ENCODE results near the gene BTG1.
A peak's percentile ranks its signal among the peaks of the same experiment; 100 is the strongest.

The BTG1 gene

GRCh38 chr12:92155733-92156132 lies 10.1 kb upstream of the BTG1 start:
- H3K27ac ChIP-seq (ENCODE audit: insufficient read depth, low read depth, low read length, poor library complexity, severe bottlenecking) = no peak overlapping the region
- WGBS, 2 experiments = 97 to 100% methylated on average over 2 of the region's 2 CpGs

DNA sequence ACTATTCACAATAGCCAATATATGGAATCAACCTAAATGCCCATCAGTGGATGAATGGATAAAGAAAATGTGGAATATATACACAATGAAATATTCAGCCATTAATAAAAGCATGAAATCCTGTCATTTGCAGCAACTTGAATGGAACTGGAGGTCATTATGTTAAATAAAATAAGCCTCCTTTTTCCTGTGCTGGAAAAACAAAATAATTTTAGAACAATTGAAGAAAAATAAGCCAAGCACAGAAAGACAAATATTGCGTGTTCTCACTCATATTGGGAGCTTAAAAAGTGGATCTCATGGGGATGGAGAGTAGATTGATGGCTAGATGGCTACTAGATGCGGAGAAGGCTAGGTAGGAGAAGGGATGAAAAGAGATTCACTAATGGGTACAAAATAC lies 6.3 kb upstream of the BTG1 start:
- no peak overlapping the region for H3K4me3 ChIP-seq (ENCODE audit: insufficient read depth, low read depth, low read length)
- H3K9me3 ChIP-seq (ENCODE audit: control insufficient read depth, low read length) = no peaks in the 10 kb centered on the region
- no peaks in the 10 kb centered on the region for H3K36me3 ChIP-seq (ENCODE audit: control insufficient read depth, insufficient read depth, low read length)
- no peak overlapping the region for H3K27ac ChIP-seq (ENCODE audit: insufficient read depth, low read depth, low read length, poor library complexity, severe bottlenecking)
- H3K4me1 ChIP-seq (ENCODE audit: control insufficient read depth, insufficient read depth, low read length) = no peaks in the 10 kb centered on the region
- H3K27me3 ChIP-seq (ENCODE audit: control insufficient read depth, insufficient read depth, low read length, poor library complexity, severe bottlenecking) = no peaks in the 10 kb centered on the region
- WGBS, 2 experiments = 93 to 100% methylated on average over 1 to 2 of the region's 2 CpGs

More at GRCh38 chr12:92155733-92156132, 10.1 kb upstream of the BTG1 start:
- Histone ChIP-seq H3K27me3 (ENCODE audit: control insufficient read depth, insufficient read depth, low read length, poor library complexity, severe bottlenecking) (no peaks in the 10 kb centered on the region), H3K4me1 (ENCODE audit: control insufficient read depth, insufficient read depth, low read length) (peaks cover 2% of the 10 kb centered on the region), H3K36me3 (ENCODE audit: control insufficient read depth, insufficient read depth, low read length) (no peaks in the 10 kb centered on the region), H3K4me3 (ENCODE audit: insufficient read depth, low read depth, low read length) (no peak overlapping the region), H3K9me3 (ENCODE audit: control insufficient read depth, low read length) (no peaks in the 10 kb centered on the region)

- no peaks in the 10 kb centered on the region for H3K4me1 ChIP-seq (ENCODE audit: control insufficient read depth, insufficient read depth, low read length)
- H3K27me3 ChIP-seq (ENCODE audit: control insufficient read depth, insufficient read depth, low read length, poor library complexity, severe bottlenecking) = no peaks in the 10 kb centered on the region
- WGBS, 2 experiments = 92% methylated on average over 8 of the region's 8 CpGs
- no peaks in the 10 kb centered on the region for H3K36me3 ChIP-seq (ENCODE audit: control insufficient read depth, insufficient read depth, low read length)
- no peak overlapping the region for H3K4me3 ChIP-seq (ENCODE audit: insufficient read depth, low read depth, low read length)
- no peaks in the 10 kb centered on the region for H3K9me3 ChIP-seq (ENCODE audit: control insufficient read depth, low read length)
- no peak overlapping the region for H3K27ac ChIP-seq (ENCODE audit: insufficient read depth, low read depth, low read length, poor library complexity, severe bottlenecking)
These were observed 3.9 kb upstream of the BTG1 start for GRCh38 chr12:92149563-92149962.

DNA sequence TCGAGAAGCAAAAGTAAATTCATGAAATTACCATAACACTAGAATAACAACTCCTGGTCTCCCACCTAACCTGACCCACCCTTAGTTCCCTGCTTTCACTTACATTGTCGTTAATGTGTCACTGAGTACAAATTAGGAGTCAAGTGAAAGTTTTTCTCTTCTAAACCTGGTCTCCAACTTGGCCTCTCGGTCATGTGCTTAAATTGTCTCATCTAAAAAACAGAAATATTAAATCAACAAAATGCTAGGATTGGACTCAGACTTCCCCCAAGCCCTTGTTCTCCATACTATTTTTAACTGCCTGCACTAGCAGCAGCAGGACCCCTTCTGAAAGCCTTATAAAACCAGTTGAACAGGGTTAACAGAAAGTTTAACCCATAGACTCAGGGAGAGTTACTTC lies 1.8 kb upstream of the BTG1 start:
- H3K4me3 ChIP-seq (ENCODE audit: insufficient read depth, low read depth, low read length) = peak overlapping the region; percentile 8
- 38 to 42% methylated on average over 3 of the region's 3 CpGs for WGBS, 2 experiments
- no peaks in the 10 kb centered on the region for H3K9me3 ChIP-seq (ENCODE audit: control insufficient read depth, low read length)
- no peaks in the 10 kb centered on the region for H3K4me1 ChIP-seq (ENCODE audit: control insufficient read depth, insufficient read depth, low read length)
- no peak overlapping the region for H3K27ac ChIP-seq (ENCODE audit: insufficient read depth, low read depth, low read length, poor library complexity, severe bottlenecking)
- no peaks in the 10 kb centered on the region for H3K27me3 ChIP-seq (ENCODE audit: control insufficient read depth, insufficient read depth, low read length, poor library complexity, severe bottlenecking)
- H3K36me3 ChIP-seq (ENCODE audit: control insufficient read depth, insufficient read depth, low read length) = peaks cover 10% of the 10 kb centered on the region

DNA sequence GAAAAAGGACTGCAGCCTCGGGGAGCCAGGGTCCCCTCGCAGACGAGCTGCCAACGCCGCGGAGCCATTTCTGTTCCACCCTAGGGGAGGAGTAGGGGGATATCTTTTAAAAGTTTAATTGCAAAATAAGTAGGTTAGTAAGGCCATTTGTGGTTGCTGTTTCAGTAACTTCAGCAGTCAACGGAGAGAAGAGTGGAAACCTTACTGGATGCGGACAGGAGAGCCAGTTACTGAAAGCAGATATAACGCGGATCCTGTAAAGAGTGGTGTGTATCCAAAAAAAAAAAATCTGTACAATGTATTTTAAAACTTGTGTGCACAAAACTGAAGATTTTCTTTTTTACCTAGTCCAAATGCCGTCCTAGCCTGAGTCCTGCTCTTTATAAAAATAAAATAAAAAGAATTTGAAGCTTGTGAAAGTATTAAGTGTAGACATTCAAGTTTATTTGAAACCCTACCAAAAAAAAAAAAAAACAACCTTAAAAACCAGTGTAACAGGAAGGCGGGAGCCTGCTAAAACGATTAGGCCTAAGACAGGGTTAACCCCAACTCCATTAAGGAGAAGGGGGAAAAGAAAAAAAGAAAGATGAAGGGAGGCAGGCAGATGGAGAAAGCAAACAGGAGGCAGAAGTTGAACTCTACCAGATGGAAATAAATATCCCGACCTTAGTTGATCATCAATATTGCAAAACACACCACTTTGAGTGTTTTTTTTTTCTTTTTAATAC lies 1.0 kb upstream of the BTG1 start:
- Histone ChIP-seq H3K36me3 (ENCODE audit: control insufficient read depth, insufficient read depth, low read length) (peaks cover 13% of the 10 kb centered on the region), H3K27ac (ENCODE audit: insufficient read depth, low read depth, low read length, poor library complexity, severe bottlenecking) (peak overlapping the region; percentile 91), H3K4me3 (ENCODE audit: insufficient read depth, low read depth, low read length) (peak overlapping the region; percentile 82), H3K27me3 (ENCODE audit: control insufficient read depth, insufficient read depth, low read length, poor library complexity, severe bottlenecking) (no peaks in the 10 kb centered on the region), H3K9me3 (ENCODE audit: control insufficient read depth, low read length) (no peaks in the 10 kb centered on the region), H3K4me1 (ENCODE audit: control insufficient read depth, insufficient read depth, low read length) (no peaks in the 10 kb centered on the region)
- WGBS, 2 experiments = 3 to 4% methylated on average over 10 to 12 of the region's 14 CpGs

- peak overlapping the region; percentile 97 for H3K4me3 ChIP-seq (ENCODE audit: insufficient read depth, low read depth, low read length)
These were observed 240 bp downstream of the BTG1 start for GRCh38 chr12:92145481-92145730.

GRCh38 chr12:92144631-92145480 lies 790 bp downstream of the BTG1 start:
- H3K4me1 ChIP-seq (ENCODE audit: control insufficient read depth, insufficient read depth, low read length) = peaks cover 4% of the 10 kb centered on the region
- H3K4me3 ChIP-seq (ENCODE audit: insufficient read depth, low read depth, low read length) = peak overlapping the region; percentile 97
- peak overlapping the region; percentile 84 for H3K27ac ChIP-seq (ENCODE audit: insufficient read depth, low read depth, low read length, poor library complexity, severe bottlenecking)
- 0% methylated on average over 69 of the region's 69 CpGs for WGBS, 2 experiments
- peaks cover 17% of the 10 kb centered on the region for H3K36me3 ChIP-seq (ENCODE audit: control insufficient read depth, insufficient read depth, low read length)
- no peaks in the 10 kb centered on the region for H3K9me3 ChIP-seq (ENCODE audit: control insufficient read depth, low read length)
- no peaks in the 10 kb centered on the region for H3K27me3 ChIP-seq (ENCODE audit: control insufficient read depth, insufficient read depth, low read length, poor library complexity, severe bottlenecking)

More at GRCh38 chr12:92145481-92145730, 240 bp downstream of the BTG1 start:
- H3K36me3 ChIP-seq (ENCODE audit: control insufficient read depth, insufficient read depth, low read length) = peaks cover 17% of the 10 kb centered on the region
- WGBS, 2 experiments = 0% methylated on average over 28 of the region's 28 CpGs
- H3K9me3 ChIP-seq (ENCODE audit: control insufficient read depth, low read length) = no peaks in the 10 kb centered on the region
- H3K27me3 ChIP-seq (ENCODE audit: control insufficient read depth, insufficient read depth, low read length, poor library complexity, severe bottlenecking) = no peaks in the 10 kb centered on the region
- H3K4me1 ChIP-seq (ENCODE audit: control insufficient read depth, insufficient read depth, low read length) = no peaks in the 10 kb centered on the region
- H3K27ac ChIP-seq (ENCODE audit: insufficient read depth, low read depth, low read length, poor library complexity, severe bottlenecking) = peak overlapping the region; percentile 82

GRCh38 chr12:92143686-92144630 lies 1.7 kb downstream of the BTG1 start:
- H3K27me3 ChIP-seq (ENCODE audit: control insufficient read depth, insufficient read depth, low read length, poor library complexity, severe bottlenecking) = no peaks in the 10 kb centered on the region

DNA sequence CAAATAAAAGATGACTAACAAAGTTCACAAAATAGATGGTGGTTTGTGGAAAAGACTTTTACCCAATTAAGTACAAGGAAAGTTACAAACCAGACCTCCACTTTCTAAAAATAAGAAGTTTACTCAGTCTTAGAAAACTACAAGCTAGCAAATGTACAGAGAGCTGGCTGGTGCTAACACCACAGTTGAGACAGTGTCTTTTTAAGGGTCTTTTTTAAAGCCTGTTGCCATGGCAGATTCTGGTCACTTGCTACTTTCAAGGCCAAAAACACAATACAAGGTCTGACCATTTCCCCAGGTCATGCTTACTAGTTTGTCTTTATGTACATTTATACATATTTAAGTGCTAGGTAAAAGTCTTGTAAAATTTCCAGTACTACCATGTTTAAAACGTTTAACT lies 2.4 kb downstream of the BTG1 start:
- H3K4me3 ChIP-seq (ENCODE audit: insufficient read depth, low read depth, low read length) = peak overlapping the region; percentile 97
- peaks cover 16% of the 10 kb centered on the region for H3K4me1 ChIP-seq (ENCODE audit: control insufficient read depth, insufficient read depth, low read length)
- H3K27me3 ChIP-seq (ENCODE audit: control insufficient read depth, insufficient read depth, low read length, poor library complexity, severe bottlenecking) = no peaks in the 10 kb centered on the region
- WGBS, 2 experiments = 60 to 67% methylated on average over 1 of the region's 1 CpG
- H3K27ac ChIP-seq (ENCODE audit: insufficient read depth, low read depth, low read length, poor library complexity, severe bottlenecking) = no peak overlapping the region
- no peaks in the 10 kb centered on the region for H3K9me3 ChIP-seq (ENCODE audit: control insufficient read depth, low read length)
- H3K36me3 ChIP-seq (ENCODE audit: control insufficient read depth, insufficient read depth, low read length) = peaks cover 17% of the 10 kb centered on the region

More at GRCh38 chr12:92143686-92144630, 1.7 kb downstream of the BTG1 start:
- Histone ChIP-seq H3K4me1 (ENCODE audit: control insufficient read depth, insufficient read depth, low read length) (peaks cover 11% of the 10 kb centered on the region), H3K36me3 (ENCODE audit: control insufficient read depth, insufficient read depth, low read length) (peaks cover 17% of the 10 kb centered on the region), H3K4me3 (ENCODE audit: insufficient read depth, low read depth, low read length) (peak overlapping the region; percentile 97), H3K27ac (ENCODE audit: insufficient read depth, low read depth, low read length, poor library complexity, severe bottlenecking) (peak overlapping the region; percentile 84), H3K9me3 (ENCODE audit: control insufficient read depth, low read length) (no peaks in the 10 kb centered on the region)
- WGBS, 2 experiments = 3 to 7% methylated on average over 14 to 15 of the region's 15 CpGs

Measured in ectodermal cell (in vitro differentiated cells).